WI38 (cell line): ENCODE data around the gene REST.
"Not testable (repeated sequence)": the region's sequence is repeated elsewhere in the genome, so short reads cannot be mapped to it uniquely, and the experiment has no call there.

ENCODE experiments used
- H3K4me3 ChIP-seq: 2 replicates; pipeline ENCODE4 v1.5.1; 2011; ENCODE audit warnings: low read depth, mild to moderate bottlenecking, control low read depth, low read length
- TF ChIP-seq, protein P1 (sequence below): IDR thresholded peaks from 2 replicates; pipeline ENCODE4 v1.5.1; 2012; ENCODE audit warnings: low read depth, mild to moderate bottlenecking, control low read depth, low read length

Gene REST

GRCh38 chr4:56874166-56874565 is 33.5 kb upstream of the REST start:
- no peak overlapping the region for H3K4me3 ChIP-seq
- TF ChIP-seq, protein P1, sequence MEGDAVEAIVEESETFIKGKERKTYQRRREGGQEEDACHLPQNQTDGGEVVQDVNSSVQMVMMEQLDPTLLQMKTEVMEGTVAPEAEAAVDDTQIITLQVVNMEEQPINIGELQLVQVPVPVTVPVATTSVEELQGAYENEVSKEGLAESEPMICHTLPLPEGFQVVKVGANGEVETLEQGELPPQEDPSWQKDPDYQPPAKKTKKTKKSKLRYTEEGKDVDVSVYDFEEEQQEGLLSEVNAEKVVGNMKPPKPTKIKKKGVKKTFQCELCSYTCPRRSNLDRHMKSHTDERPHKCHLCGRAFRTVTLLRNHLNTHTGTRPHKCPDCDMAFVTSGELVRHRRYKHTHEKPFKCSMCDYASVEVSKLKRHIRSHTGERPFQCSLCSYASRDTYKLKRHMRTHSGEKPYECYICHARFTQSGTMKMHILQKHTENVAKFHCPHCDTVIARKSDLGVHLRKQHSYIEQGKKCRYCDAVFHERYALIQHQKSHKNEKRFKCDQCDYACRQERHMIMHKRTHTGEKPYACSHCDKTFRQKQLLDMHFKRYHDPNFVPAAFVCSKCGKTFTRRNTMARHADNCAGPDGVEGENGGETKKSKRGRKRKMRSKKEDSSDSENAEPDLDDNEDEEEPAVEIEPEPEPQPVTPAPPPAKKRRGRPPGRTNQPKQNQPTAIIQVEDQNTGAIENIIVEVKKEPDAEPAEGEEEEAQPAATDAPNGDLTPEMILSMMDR = no peak

- TF ChIP-seq, protein P1 = no peak
- no peak overlapping the region for H3K4me3 ChIP-seq
These were observed 32.8 kb upstream of the REST start for GRCh38 chr4:56874923-56875322.

GRCh38 chr4:56876264-56876663 is 31.4 kb upstream of the REST start:
- TF ChIP-seq, protein P1 = no peak
- H3K4me3 ChIP-seq = no peak overlapping the region

DNA sequence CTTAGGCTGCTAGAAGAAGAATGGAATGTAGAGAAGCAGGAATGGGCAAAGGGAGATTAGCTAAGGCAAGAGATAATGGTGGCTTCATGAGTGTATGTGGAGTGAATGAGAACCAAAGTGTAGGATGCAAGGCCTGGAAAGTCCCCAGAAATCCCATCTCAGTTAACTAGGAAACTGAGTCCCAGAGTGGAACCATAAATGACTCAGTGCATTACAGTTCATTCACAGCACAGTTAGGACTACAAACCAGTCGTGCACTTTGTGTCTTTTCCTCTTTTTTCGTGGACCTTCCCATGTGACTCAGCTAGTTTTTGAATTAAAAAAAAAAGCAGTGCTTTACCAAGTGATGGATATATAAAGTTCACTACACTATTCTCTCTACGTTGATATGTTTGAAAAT is 27.7 kb upstream of the REST start:
- H3K4me3 ChIP-seq = no peak overlapping the region
- TF ChIP-seq, protein P1 = no peak

DNA sequence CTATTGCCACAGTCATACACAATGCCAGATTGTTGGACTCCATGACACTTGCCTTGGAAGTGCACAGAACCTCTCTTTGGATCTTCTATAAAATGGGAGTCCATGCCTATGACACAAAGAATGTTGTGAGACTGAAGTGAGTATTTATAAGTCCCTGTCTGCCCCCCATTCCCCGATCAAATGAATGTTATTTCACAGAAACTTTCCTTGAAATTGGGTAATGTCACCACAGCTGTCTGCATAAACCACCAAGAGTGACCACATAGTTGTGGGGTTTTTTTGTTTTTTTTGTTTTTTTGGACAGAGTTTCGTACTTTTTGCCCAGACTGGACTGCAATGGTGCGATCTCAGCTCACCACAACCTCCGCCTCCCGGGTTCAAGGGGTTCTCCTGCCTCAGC is 27.1 kb upstream of the REST start:
- TF ChIP-seq, protein P1 = no peak
- H3K4me3 ChIP-seq = no peak overlapping the region

DNA sequence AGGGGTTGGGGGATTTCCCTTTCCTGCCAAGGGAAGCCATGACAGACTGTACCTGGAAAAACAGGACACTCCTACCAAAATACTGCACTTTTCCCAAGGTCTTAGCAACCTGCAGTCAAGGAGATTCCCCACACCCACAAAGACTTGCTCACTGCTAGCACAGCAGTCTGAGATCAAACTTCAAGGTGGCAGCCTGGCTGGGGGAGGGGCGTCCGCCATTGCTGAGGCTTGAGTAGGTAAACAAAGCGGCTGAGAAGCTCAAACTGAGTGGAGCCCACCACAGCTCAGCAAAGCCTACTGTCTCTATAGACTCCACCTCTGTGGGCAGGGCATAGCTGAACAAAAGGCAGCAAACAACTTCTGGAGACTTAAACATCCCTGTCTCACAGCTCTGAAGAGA is 23.2 kb upstream of the REST start:
- not testable (repeated sequence) for H3K4me3 ChIP-seq

- TF ChIP-seq, protein P1 = no peak
- no peak overlapping the region for H3K4me3 ChIP-seq
These were observed 15.0 kb upstream of the REST start for GRCh38 chr4:56892691-56893090.

DNA sequence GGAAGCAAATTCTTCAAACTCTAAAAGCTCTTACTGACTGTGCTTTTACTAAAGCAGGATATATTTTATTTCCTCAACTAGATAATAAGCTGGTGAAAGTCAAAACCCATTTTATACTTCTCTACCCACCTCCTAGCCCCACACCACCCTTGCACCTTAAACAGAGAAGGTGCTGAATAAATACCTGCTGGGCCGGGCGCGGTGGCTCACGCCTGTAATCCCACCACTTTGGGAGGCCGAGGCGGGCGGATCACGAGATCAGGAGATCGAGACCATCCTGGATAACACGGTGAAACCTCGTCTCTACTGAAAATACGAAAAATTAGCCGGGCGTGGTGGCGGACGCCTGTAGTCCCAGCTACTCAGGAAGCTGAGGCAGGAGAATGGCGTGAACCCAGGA is 9.9 kb upstream of the REST start:
- H3K4me3 ChIP-seq = not testable (repeated sequence)

DNA sequence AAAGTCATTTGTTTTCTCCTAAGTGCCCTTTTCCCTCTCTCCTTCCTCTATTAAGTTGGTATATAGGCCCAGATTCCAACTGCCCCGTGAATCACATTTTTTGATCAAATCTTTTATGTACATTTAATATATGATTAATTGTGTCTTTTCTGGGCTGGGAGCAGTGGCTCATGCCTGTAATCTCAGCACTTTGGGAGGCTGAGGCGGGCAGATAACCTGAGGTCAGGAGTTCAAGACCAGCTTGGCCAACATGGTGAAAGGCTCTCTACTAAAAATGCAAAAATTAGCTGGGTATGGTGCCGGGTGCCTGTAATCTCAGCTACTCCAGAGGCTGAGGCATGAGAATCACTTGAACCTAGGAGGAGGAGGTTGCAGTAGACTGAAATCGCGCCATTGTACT is 7.5 kb upstream of the REST start:
- H3K4me3 ChIP-seq = not testable (repeated sequence)
